ENCODE measurements around the gene G2E3. TPM values are rescaled to one million over a fixed set of nuclear protein-coding genes. Genes with fewer than 3 reads are reported as not detected.

Gene G2E3
- polyA plus RNA-seq, 1 experiment, result 21.7 TPM

DNA sequence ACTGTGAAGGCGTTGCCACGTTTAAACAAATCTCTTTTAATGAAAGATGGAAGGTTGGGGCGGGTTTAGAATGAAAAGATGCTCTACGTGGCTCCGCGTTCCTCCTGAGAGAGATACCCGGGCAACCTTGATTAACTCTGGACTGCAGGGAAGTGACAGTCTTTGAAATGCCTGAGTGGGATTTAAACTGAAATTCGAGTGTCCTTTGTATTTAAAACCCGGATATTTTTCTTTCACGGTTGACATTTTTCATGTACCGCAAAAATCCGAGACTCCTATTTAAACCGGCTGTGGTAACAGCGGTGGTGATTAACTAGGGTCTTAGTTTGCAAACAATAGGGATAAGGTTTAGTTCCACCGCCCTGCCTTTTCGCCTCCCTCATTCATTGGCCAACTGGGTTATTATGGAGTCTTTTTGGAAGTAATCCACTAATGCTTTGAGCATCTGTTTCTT, 707 bp downstream of the G2E3 start:
- DNase-seq (ENCODE audit: low read depth, low spot score), result no peak
- peak overlapping the region; percentile 88 for H3K27ac ChIP-seq (ENCODE audit: low read depth, low read length)
- peak overlapping the region; percentile 96 for H3K4me3 ChIP-seq (ENCODE audit: low read depth, low read length)
- CTCF ChIA-PET, result interaction anchor here (1.1 kb wide), 1 partner anchor 38 kb away, joined by 4 read pairs; no protein-coding TSS in a partner anchor
- no peaks in the 10 kb centered on the region for H3K27me3 ChIP-seq (ENCODE audit: control insufficient read depth, insufficient read depth, low read length)
- H3K9me3 ChIP-seq (ENCODE audit: control insufficient read depth, insufficient read depth, low read length), result peaks cover 3% of the 10 kb centered on the region; the same call in 1 of the 2 replicates
- TF ChIP-seq CTCF (IDR thresholded peaks at IDR 0.05; ENCODE audit: low read depth, low read length), result no peak
- POLR2A ChIA-PET, result interaction anchor here (1.5 kb wide), 1 partner anchor 13 kb away, joined by 3 read pairs; no protein-coding TSS in a partner anchor

- TF ChIP-seq CTCF (IDR thresholded peaks at IDR 0.05; ENCODE audit: low read depth, low read length), result no peak
- Histone ChIP-seq H3K27me3 (ENCODE audit: control insufficient read depth, insufficient read depth, low read length) (no peaks in the 10 kb centered on the region), H3K4me3 (ENCODE audit: low read depth, low read length) (peak overlapping the region; percentile 96), H3K27ac (ENCODE audit: low read depth, low read length) (no peak overlapping the region), H3K9me3 (ENCODE audit: control insufficient read depth, insufficient read depth, low read length) (peaks cover 3% of the 10 kb centered on the region; the same call in 1 of the 2 replicates)
- ChIA-PET CTCF (no interaction called here), POLR2A (no interaction called here)
- DNase-seq (ENCODE audit: low read depth, low spot score), result no peak
These were observed 1.6 kb downstream of the G2E3 start for GRCh38 chr14:30560581-30560980.

DNA sequence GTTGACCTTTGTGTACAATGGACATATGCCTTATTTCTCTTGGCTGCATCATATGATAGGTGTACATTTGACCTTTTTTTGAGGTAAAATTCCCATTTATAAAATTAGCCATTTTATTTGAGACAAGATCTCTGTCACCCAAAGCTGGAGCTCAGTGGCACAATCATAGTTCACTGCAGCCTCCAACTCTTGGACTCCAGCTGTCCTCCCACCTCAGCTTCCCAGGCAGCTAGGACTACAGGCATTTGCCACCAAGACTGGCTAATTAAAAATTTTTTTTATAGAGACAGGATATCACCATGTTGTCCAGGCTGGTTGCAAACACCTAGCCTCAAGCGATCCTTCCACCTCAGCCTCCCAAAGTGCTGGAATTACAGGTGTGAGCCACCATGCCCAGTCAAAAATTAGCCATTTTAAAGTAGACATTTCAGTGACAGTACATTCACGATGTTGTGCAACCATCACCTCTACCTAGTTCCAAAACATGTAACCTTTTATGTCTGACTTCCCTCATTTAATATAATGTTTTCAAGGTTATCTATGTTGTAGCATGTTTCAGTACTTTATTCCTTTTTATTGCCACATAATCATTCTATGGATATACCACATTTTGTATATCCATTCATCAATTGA, 5.4 kb downstream of the G2E3 start:
- no peaks in the 10 kb centered on the region for H3K27me3 ChIP-seq (ENCODE audit: control insufficient read depth, insufficient read depth, low read length)
- CTCF ChIA-PET, result interaction anchor here (0.6 kb wide), 1 partner anchor 44 kb away, joined by 4 read pairs; no protein-coding TSS in a partner anchor
- TF ChIP-seq CTCF (IDR thresholded peaks at IDR 0.05; ENCODE audit: low read depth, low read length), result no peak
- no peak overlapping the region for H3K27ac ChIP-seq (ENCODE audit: low read depth, low read length)
- no peak overlapping the region for H3K4me3 ChIP-seq (ENCODE audit: low read depth, low read length)
- no peaks in the 10 kb centered on the region; the same call in 1 of the 2 replicates for H3K9me3 ChIP-seq (ENCODE audit: control insufficient read depth, insufficient read depth, low read length)
- DNase-seq (ENCODE audit: low read depth, low spot score), result no peak
- POLR2A ChIA-PET, result no interaction called here

- ChIA-PET POLR2A (no interaction called here), CTCF (interaction anchor here (0.6 kb wide), 1 partner anchor 44 kb away, joined by 4 read pairs; no protein-coding TSS in a partner anchor)
- no peaks in the 10 kb centered on the region for H3K9me3 ChIP-seq (ENCODE audit: control insufficient read depth, insufficient read depth, low read length)
- no peak for TF ChIP-seq CTCF (IDR thresholded peaks at IDR 0.05; ENCODE audit: low read depth, low read length)
- no peak overlapping the region for H3K27ac ChIP-seq (ENCODE audit: low read depth, low read length)
- no peaks in the 10 kb centered on the region for H3K27me3 ChIP-seq (ENCODE audit: control insufficient read depth, insufficient read depth, low read length)
- no peak for DNase-seq (ENCODE audit: low read depth, low spot score)
- H3K4me3 ChIP-seq (ENCODE audit: low read depth, low read length), result no peak overlapping the region
These were observed 5.9 kb downstream of the G2E3 start for GRCh38 chr14:30564868-30565248.

GRCh38 chr14:30569216-30569902, 10.4 kb downstream of the G2E3 start:
- Histone ChIP-seq H3K27ac (ENCODE audit: low read depth, low read length) (no peak overlapping the region), H3K9me3 (ENCODE audit: control insufficient read depth, insufficient read depth, low read length) (no peaks in the 10 kb centered on the region), H3K27me3 (ENCODE audit: control insufficient read depth, insufficient read depth, low read length) (no peaks in the 10 kb centered on the region), H3K4me3 (ENCODE audit: low read depth, low read length) (no peak overlapping the region)
- no peak for DNase-seq (ENCODE audit: low read depth, low spot score)
- TF ChIP-seq CTCF (IDR thresholded peaks at IDR 0.05; ENCODE audit: low read depth, low read length), result no peak
- ChIA-PET POLR2A (no interaction called here), CTCF (no interaction called here)
